Activated naive CD8-positive, alpha-beta T cell (primary cell): ENCODE results near the gene TNFAIP3.

Source experiments
- H3K27ac Mint-ChIP-seq: one replicate; pipeline ENCODE4 v1.8.0; 2021; ENCODE audit warnings: mixed read lengths
- H3K27me3 Mint-ChIP-seq: one replicate; pipeline ENCODE4 v1.8.0; 2021; ENCODE audit warnings: mixed read lengths
- H3K36me3 Mint-ChIP-seq: one replicate; pipeline ENCODE4 v1.8.0; 2021; ENCODE audit warnings: mixed read lengths
- H3K4me1 Mint-ChIP-seq: one replicate; pipeline ENCODE4 v1.8.0; 2021; ENCODE audit warnings: low read depth, mixed read lengths
- H3K4me3 Mint-ChIP-seq: one replicate; pipeline ENCODE4 v1.8.0; 2021; ENCODE audit warnings: mild to moderate bottlenecking, mixed read lengths
- H3K9me3 Mint-ChIP-seq: one replicate; pipeline ENCODE4 v1.8.0; 2021; ENCODE audit warnings: low read depth, mixed read lengths

TNFAIP3 gene

DNA sequence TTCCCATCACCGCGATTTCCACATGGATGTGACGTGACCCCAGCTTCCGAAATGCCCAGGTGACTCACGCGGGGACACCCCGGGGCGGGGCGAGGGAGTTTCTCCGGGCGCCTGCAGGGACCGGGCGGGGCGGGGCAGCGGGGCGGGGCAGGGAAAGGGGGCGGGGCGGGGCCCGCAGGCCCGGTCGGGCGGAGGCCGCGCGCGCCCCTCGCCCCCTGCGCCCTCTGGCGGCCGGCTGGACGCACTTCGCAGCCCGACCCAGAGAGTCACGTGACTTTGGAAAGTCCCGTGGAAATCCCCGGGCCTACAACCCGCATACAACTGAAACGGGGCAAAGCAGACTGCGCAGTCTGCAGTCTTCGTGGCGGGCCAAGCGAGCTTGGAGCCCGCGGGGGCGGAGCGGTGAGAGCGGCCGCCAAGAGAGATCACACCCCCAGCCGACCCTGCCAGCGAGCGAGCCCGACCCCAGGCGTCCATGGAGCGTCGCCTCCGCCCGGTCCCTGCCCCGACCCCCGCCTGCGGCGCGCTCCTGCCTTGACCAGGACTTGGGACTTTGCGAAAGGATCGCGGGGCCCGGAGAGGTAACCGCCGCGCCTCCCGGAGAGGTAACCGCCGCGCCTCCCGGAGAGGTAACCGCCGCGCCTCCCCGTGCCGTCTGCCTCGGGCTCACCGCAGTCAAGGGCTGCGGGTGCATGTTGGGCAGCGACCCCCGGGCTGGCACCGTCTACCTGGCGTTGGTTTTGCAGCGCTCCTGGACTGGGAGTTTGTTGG is at the start of gene TNFAIP3:
TSS of gene TNFAIP3 (plus strand) at position 346 of the 771 bp plus-strand sequence. CDS start 3,969 bp downstream, outside the sequence.
- H3K27me3 Mint-ChIP-seq, result no peaks in the 10 kb centered on the region
- peak within 1 kb of the TSS; percentile 97 for H3K27ac Mint-ChIP-seq
- no peaks in the 10 kb centered on the region for H3K9me3 Mint-ChIP-seq
- H3K4me1 Mint-ChIP-seq, result peaks cover 26% of the 10 kb centered on the region
- peak within 1 kb of the TSS; percentile 96 for H3K4me3 Mint-ChIP-seq
- H3K36me3 Mint-ChIP-seq, result peaks cover 37% of the 10 kb centered on the region

GRCh38 chr6:137818440-137818839 is 48.6 kb upstream of the TNFAIP3 start:
- Mint-ChIP-seq H3K4me1 (peaks cover 68% of the 10 kb centered on the region), H3K27me3 (no peaks in the 10 kb centered on the region), H3K4me3 (no peak overlapping the region), H3K36me3 (peaks cover 3% of the 10 kb centered on the region), H3K27ac (peak overlapping the region; percentile 83), H3K9me3 (no peaks in the 10 kb centered on the region)

DNA sequence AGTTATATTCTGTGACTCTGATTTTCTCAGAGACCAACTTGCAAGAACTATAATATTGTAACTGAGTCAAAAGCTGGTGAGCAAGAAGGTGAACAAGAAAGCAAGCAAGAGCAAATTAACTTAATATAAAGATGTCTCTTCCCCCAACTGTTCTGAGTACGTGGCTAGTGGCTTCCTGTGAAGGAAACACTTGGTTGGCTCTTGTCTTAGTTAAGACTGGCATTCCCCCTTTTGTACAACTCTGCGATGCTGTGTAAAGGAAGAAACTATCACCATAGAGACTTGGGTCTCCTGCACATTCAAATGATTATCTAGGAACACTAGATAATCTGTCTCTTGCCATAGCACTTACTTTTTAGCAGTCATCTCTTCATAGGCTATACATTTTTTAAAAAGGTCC is 47.3 kb upstream of the TNFAIP3 start:
- Mint-ChIP-seq H3K27me3 (no peaks in the 10 kb centered on the region), H3K9me3 (no peaks in the 10 kb centered on the region), H3K4me1 (peaks cover 80% of the 10 kb centered on the region), H3K27ac (peak overlapping the region; percentile 84), H3K36me3 (peaks cover 5% of the 10 kb centered on the region), H3K4me3 (peak overlapping the region; percentile 56)

DNA sequence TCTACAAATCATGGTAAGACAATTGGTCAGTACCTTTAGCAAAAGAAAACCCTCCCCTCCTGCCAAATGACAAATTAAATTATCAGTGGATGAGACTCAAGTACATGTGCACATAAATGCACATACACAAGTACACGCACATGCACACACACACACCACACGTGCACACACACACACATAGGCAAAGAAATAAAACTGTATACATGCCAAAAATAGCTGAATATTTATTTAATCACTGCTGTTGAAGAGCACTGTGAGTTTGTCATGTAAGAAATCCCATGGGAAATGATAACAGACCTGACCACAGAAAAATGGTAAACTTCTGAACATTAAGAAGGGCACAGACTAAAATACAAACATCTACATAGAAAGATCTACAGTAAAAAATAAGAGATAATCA is 46.6 kb upstream of the TNFAIP3 start:
- peaks cover 5% of the 10 kb centered on the region for H3K36me3 Mint-ChIP-seq
- H3K4me3 Mint-ChIP-seq, result no peak overlapping the region
- H3K9me3 Mint-ChIP-seq, result no peaks in the 10 kb centered on the region
- no peaks in the 10 kb centered on the region for H3K27me3 Mint-ChIP-seq
- H3K27ac Mint-ChIP-seq, result peak overlapping the region; percentile 84
- H3K4me1 Mint-ChIP-seq, result peaks cover 87% of the 10 kb centered on the region

DNA sequence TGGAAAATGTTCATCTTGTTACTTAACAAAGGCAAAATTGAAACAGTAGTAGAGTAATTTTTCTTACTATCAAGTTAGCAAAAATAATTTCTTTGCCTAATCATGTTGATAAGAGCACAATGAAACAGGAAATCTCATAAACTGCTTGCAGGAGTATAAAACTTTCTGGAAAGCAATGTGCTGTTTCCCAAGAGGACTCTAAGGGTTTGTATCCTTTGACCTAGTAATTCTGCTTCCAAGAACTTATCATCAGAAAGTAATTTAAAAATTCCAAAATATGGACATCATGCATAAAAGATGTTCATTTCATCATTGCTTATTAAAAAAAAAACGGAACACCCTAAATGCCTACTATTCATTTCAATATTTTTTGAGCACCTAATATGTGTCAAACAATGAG is 46.1 kb upstream of the TNFAIP3 start:
- peaks cover 87% of the 10 kb centered on the region for H3K4me1 Mint-ChIP-seq
- no peaks in the 10 kb centered on the region for H3K9me3 Mint-ChIP-seq
- peak overlapping the region; percentile 51 for H3K27ac Mint-ChIP-seq
- H3K4me3 Mint-ChIP-seq, result no peak overlapping the region
- peaks cover 5% of the 10 kb centered on the region for H3K36me3 Mint-ChIP-seq
- no peaks in the 10 kb centered on the region for H3K27me3 Mint-ChIP-seq

DNA sequence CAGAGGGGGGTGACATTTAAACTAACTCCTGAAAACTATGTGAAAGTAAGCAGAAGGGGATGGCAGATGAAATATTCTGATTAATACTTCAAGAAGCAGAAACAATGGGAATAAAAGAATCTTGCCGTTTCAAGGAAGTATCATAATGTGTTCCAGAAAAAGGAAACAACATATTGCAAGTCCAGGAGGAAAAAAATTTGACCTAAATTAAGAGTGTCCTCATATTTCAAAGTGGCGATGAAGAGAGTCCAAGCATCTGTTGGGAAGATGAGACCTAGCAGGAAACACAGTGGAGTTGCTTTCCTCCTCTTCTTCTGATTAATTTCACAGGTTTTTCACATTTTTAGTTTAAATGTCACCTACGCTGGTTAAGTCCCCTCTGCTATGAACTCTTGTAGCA is 45.6 kb upstream of the TNFAIP3 start:
- Mint-ChIP-seq H3K27ac (peak overlapping the region; percentile 51), H3K36me3 (peaks cover 5% of the 10 kb centered on the region), H3K4me1 (peaks cover 85% of the 10 kb centered on the region), H3K27me3 (no peaks in the 10 kb centered on the region), H3K4me3 (no peak overlapping the region), H3K9me3 (no peaks in the 10 kb centered on the region)

DNA sequence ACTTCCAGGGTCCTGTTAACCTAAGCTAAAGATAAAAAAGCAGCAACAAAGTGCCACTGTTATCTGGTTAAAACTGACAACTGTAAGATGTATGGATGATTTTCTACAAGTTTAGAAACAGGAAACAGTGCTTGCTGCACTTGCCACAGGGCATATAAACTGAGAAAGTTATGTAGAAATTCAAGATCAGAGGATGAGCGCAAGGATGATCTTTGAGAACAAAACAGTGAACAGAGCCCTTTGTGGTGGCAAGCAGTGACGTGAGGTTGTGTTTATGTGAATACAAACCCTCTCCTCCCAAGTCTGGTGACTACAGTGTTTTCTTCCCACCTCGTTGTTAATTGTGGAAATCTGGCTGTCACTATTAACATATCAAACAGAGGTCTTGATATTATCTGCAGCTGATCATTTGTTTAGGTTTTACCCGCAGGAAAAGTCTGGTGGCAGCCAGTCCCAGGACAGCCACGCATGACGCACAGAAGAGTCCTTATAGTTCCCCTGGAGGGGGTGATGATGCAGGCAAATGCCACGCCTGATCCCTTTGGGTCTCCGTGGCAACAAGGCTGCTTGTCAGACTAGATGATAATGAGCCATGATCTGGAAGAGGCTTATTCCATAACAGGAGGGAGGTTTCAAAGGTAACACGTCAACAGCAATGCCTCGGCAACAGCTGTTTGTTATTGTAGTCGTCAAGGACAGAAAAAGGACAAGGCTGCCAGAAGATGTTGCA is 43.1 kb upstream of the TNFAIP3 start:
- Mint-ChIP-seq H3K4me3 (peak overlapping the region; percentile 78), H3K36me3 (peaks cover 5% of the 10 kb centered on the region), H3K27me3 (no peaks in the 10 kb centered on the region), H3K27ac (peak overlapping the region; percentile 95), H3K9me3 (no peaks in the 10 kb centered on the region), H3K4me1 (peaks cover 87% of the 10 kb centered on the region)

GRCh38 chr6:137824556-137824879 is 42.5 kb upstream of the TNFAIP3 start:
- Mint-ChIP-seq H3K9me3 (no peaks in the 10 kb centered on the region), H3K4me3 (peak overlapping the region; percentile 78), H3K4me1 (peaks cover 89% of the 10 kb centered on the region), H3K36me3 (peaks cover 5% of the 10 kb centered on the region), H3K27ac (peak overlapping the region; percentile 95), H3K27me3 (no peaks in the 10 kb centered on the region)

- peaks cover 89% of the 10 kb centered on the region for H3K4me1 Mint-ChIP-seq
These were observed 42.2 kb upstream of the TNFAIP3 start for GRCh38 chr6:137824896-137825295.

DNA sequence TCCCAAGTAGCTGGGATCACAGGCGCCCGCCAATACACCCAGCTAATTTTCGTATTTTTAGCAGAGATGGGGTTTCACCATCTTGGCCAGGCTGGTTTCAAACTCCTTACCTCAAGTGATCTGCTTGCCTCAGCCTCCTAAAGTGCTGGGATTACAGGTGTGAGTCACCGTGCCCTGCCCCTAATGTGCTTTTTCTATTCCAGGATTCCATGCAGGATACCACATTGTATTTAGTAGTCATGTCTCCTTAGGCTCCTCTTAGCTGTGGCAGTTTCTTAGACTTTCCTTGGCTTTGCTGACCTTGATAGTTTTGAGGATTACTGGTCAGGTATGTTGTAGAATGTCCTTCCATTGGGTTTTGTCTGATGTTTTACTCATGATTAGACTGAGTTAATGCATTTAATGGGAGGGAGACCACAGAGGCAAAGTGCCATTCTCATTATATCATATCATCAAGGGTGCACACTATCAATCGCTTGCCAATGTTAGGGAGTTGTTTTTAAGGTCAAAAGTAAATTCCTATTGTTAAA is 39.6 kb upstream of the TNFAIP3 start:
- Mint-ChIP-seq H3K9me3 (peaks cover 4% of the 10 kb centered on the region), H3K27me3 (no peaks in the 10 kb centered on the region), H3K36me3 (peaks cover 2% of the 10 kb centered on the region), H3K27ac (peak overlapping the region; percentile 97), H3K4me3 (peak overlapping the region; percentile 71), H3K4me1 (peaks cover 85% of the 10 kb centered on the region)

More at GRCh38 chr6:137824896-137825295, 42.2 kb upstream of the TNFAIP3 start:
- no peaks in the 10 kb centered on the region for H3K9me3 Mint-ChIP-seq
- no peaks in the 10 kb centered on the region for H3K27me3 Mint-ChIP-seq
- peaks cover 5% of the 10 kb centered on the region for H3K36me3 Mint-ChIP-seq
- peak overlapping the region; percentile 44 for H3K4me3 Mint-ChIP-seq
- H3K27ac Mint-ChIP-seq, result peak overlapping the region; percentile 62

DNA sequence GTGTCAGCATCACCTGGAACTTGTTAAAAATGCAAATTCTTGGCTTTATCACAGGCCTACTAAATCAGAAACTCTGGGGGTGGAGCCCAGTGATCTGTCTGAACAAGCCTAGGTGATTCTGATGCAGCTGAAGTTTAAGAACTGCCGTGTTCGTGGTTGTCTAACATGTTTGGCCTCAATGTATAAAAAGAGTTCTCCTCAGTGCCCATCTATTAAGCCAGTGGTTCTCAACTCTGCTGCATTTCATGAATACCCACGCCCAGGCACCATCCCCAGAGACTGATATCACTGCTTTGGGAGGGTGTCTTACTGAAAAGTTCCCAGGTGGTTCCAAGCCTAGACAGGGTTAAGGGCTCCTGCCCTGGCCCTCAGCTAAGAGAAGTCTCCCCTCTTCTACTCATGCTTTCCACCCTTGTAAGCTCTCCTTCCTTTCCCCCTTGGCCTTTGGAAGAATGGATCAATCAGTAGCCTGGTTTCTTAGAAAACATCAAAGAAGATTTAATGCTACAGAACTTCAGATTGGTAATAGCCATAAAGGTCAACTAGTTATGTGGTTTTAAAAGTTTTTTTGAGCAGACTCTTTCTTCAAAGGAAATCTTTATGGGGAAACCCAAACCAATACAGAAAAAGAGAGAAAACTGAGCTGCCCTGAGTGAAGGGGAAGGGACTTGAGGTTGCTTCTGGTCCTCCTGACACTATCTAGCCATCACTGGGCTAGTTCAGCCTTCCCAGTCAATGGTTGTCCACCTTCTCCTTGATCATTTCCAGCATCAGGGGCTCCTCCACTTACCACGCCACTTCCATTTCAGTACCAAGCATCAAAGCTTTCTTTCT is 38.9 kb upstream of the TNFAIP3 start:
- Mint-ChIP-seq H3K27ac (peak overlapping the region; percentile 97), H3K27me3 (no peaks in the 10 kb centered on the region), H3K36me3 (peaks cover 2% of the 10 kb centered on the region), H3K4me1 (peaks cover 81% of the 10 kb centered on the region), H3K9me3 (peaks cover 4% of the 10 kb centered on the region), H3K4me3 (peak overlapping the region; percentile 71)

GRCh38 chr6:137829641-137830083 is 37.4 kb upstream of the TNFAIP3 start:
- no peaks in the 10 kb centered on the region for H3K36me3 Mint-ChIP-seq
- H3K27me3 Mint-ChIP-seq, result no peaks in the 10 kb centered on the region

GRCh38 chr6:137830511-137830911 is 36.5 kb upstream of the TNFAIP3 start:
- H3K36me3 Mint-ChIP-seq, result no peaks in the 10 kb centered on the region
- peaks cover 58% of the 10 kb centered on the region for H3K4me1 Mint-ChIP-seq

More at GRCh38 chr6:137829641-137830083, 37.4 kb upstream of the TNFAIP3 start:
- H3K9me3 Mint-ChIP-seq, result peaks cover 4% of the 10 kb centered on the region
- H3K4me3 Mint-ChIP-seq, result peak overlapping the region; percentile 38
- H3K27ac Mint-ChIP-seq, result peak overlapping the region; percentile 97
- H3K4me1 Mint-ChIP-seq, result peaks cover 67% of the 10 kb centered on the region

GRCh38 chr6:137832110-137832509 is 34.9 kb upstream of the TNFAIP3 start:
- H3K36me3 Mint-ChIP-seq, result no peaks in the 10 kb centered on the region
- H3K27me3 Mint-ChIP-seq, result no peaks in the 10 kb centered on the region
- H3K4me3 Mint-ChIP-seq, result no peak overlapping the region
- peaks cover 50% of the 10 kb centered on the region for H3K4me1 Mint-ChIP-seq
- H3K9me3 Mint-ChIP-seq, result peaks cover 4% of the 10 kb centered on the region
- H3K27ac Mint-ChIP-seq, result peak overlapping the region; percentile 38

More at GRCh38 chr6:137830511-137830911, 36.5 kb upstream of the TNFAIP3 start:
- Mint-ChIP-seq H3K4me3 (peak overlapping the region; percentile 65), H3K9me3 (peaks cover 4% of the 10 kb centered on the region), H3K27ac (peak overlapping the region; percentile 94), H3K27me3 (no peaks in the 10 kb centered on the region)
